GM23338 (cell line): ENCODE measurements around the gene EHF. TPM values are rescaled to one million over a fixed set of nuclear protein-coding genes. Genes with fewer than 3 reads are reported as not detected.

ENCODE experiments used
- ATAC-seq: fragments of 200-7000 bp; cut with Tn5 transposase; 3 replicates; pipeline ENCODE4 v1.9.1; 2020
- DNase-seq: peaks from one replicate; pipeline ENCODE4 v3.0.0-alpha.2; 2015; ENCODE audit warnings: low spot score
- H2AFZ ChIP-seq: fragments of 200-600 bp; sonication (generic); 2 replicates; pipeline ENCODE4 v1.8.0; 2016; ENCODE audit warnings: antibody characterized with exemption, mild to moderate bottlenecking, moderate library complexity
- H3F3A ChIP-seq: fragments of 200-600 bp; sonication (generic); replicated peaks from 2 replicates; pipeline ENCODE4 v1.8.0; 2017; ENCODE audit warnings: antibody characterized with exemption, mixed run types, low read depth
- H3K27ac ChIP-seq: fragments of 200-600 bp; sonication (generic); 2 replicates; pipeline ENCODE4 v1.6.1; 2016; ENCODE audit warnings: low read depth
- H3K27me3 ChIP-seq: fragments of 200-600 bp; sonication (generic); 2 replicates; pipeline ENCODE4 v1.8.0; 2016; ENCODE audit warnings: mild to moderate bottlenecking, mixed run types, moderate library complexity; ENCODE audit not compliant: insufficient read depth
- H3K36me3 ChIP-seq: fragments of 200-600 bp; sonication (generic); 2 replicates; pipeline ENCODE4 v1.8.0; 2016; ENCODE audit warnings: mild to moderate bottlenecking; ENCODE audit not compliant: insufficient read depth
- H3K4me1 ChIP-seq: fragments of 200-600 bp; sonication (generic); 2 replicates; pipeline ENCODE4 v1.8.0; 2016; ENCODE audit warnings: mild to moderate bottlenecking, moderate library complexity; ENCODE audit not compliant: insufficient read depth
- H3K4me2 ChIP-seq: fragments of 200-600 bp; sonication (generic); 2 replicates; pipeline ENCODE4 v1.7.1; 2017; ENCODE audit warnings: mixed run types
- H3K4me3 ChIP-seq: fragments of 200-600 bp; sonication (generic); 2 replicates; pipeline ENCODE4 v1.6.1; 2016; ENCODE audit warnings: mixed run types
- H3K79me2 ChIP-seq: fragments of 200-600 bp; sonication (generic); replicated peaks from 2 replicates; pipeline ENCODE4 v1.8.0; 2017; ENCODE audit warnings: mild to moderate bottlenecking; ENCODE audit not compliant: insufficient read depth
- H3K9me2 ChIP-seq: fragments of 200-600 bp; sonication (generic); 2 replicates; pipeline ENCODE4 v1.8.0; 2017; ENCODE audit not compliant: insufficient read depth
- H4K20me1 ChIP-seq: fragments of 200-600 bp; sonication (generic); replicated peaks from 2 replicates; pipeline ENCODE4 v1.8.0; 2017; ENCODE audit warnings: mild to moderate bottlenecking; ENCODE audit not compliant: insufficient read depth
- H3K27ac Mint-ChIP-seq: 2 replicates; pipeline ENCODE4 v1.8.0; 2020; ENCODE audit warnings: inconsistent platforms, mild to moderate bottlenecking, moderate library complexity, mixed read lengths
- H3K27me3 Mint-ChIP-seq: 3 replicates; pipeline ENCODE4 v1.8.0; 2022; ENCODE audit warnings: low read depth, mild to moderate bottlenecking, moderate library complexity, mixed read lengths, inconsistent platforms; ENCODE audit not compliant: insufficient read depth, poor library complexity
- H3K36me3 Mint-ChIP-seq: 3 replicates; pipeline ENCODE4 v1.8.0; 2021; ENCODE audit warnings: low read depth, mild to moderate bottlenecking, inconsistent platforms, moderate library complexity, mixed read lengths
- H3K4me1 Mint-ChIP-seq: 3 replicates; pipeline ENCODE4 v1.8.0; 2020; ENCODE audit warnings: mild to moderate bottlenecking, inconsistent platforms, mixed read lengths
- H3K4me3 Mint-ChIP-seq: 3 replicates; pipeline ENCODE4 v1.8.0; 2021; ENCODE audit warnings: moderate library complexity, mild to moderate bottlenecking, inconsistent platforms, mixed read lengths
- H3K9me3 Mint-ChIP-seq: 3 replicates; pipeline ENCODE4 v1.8.0; 2020; ENCODE audit warnings: moderate library complexity, mild to moderate bottlenecking, inconsistent platforms, mixed read lengths
- CREB1 ChIP-seq: fragments of 250-450 bp; sonication (Bioruptor Pico); IDR thresholded peaks from 2 replicates; pipeline ENCODE4 v1.5.0; 2020; ENCODE audit warnings: low read depth, mild to moderate bottlenecking, moderate library complexity
- JUNB ChIP-seq: IDR thresholded peaks from one replicate; pipeline ENCODE4 v1.6.1; 2016; ENCODE audit warnings: antibody characterized with exemption; ENCODE audit not compliant: unreplicated experiment
- NANOG ChIP-seq: IDR thresholded peaks from 2 replicates; pipeline ENCODE4 v1.6.1; 2016; ENCODE audit warnings: antibody characterized with exemption, borderline replicate concordance
- POLR2AphosphoS5 ChIP-seq: IDR thresholded peaks from 2 replicates; pipeline ENCODE4 v1.6.1; 2016; ENCODE audit warnings: antibody characterized with exemption, low read depth
- polyA plus RNA-seq: library from polyadenylated mRNA; unstranded; fragments of >200 nt; fragmentation: Nextera tagmentation; extraction: Ambion mirVana; gene quantifications from 2 replicates; pipeline ENCODE4 v1.2.1, GENCODE V29; 2016
- total RNA-seq: library from RNA; depleted of rRNA; stranded (reverse); fragments of >200 nt; shearing (Covaris generic); gene quantifications from 2 replicates; pipeline ENCODE4 v1.2.3, GENCODE V29; 2014
- TF ChIP-seq, protein P1 (sequence below): fragments of 250-450 bp; sonication (Bioruptor Pico); IDR thresholded peaks from 2 replicates; pipeline ENCODE4 v1.5.0; 2020; ENCODE audit warnings: mild to moderate bottlenecking, moderate library complexity

Gene EHF
- total and polyA plus RNA-seq, 2 experiments from 2014 or later = not detected

DNA sequence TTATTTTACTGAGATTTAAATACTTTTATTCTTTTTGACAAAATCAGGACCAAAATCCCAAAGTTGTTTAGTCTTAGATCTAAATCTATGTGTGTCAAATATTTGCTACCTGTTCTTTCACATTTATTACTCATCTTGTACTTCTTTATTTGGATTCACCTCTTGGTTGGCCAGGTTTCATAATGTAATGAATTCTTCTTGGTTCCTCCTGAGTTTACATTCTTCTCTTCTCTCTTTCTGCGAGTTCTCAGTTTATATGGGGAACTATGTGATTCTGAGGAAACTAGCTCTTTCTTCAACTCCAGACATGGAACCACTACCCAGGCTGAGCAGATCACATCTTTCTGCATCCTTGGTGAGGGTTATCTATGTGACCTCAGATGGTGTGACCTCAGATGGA, 50.2 kb downstream of the EHF start (continued):
- TF ChIP-seq, protein P1, sequence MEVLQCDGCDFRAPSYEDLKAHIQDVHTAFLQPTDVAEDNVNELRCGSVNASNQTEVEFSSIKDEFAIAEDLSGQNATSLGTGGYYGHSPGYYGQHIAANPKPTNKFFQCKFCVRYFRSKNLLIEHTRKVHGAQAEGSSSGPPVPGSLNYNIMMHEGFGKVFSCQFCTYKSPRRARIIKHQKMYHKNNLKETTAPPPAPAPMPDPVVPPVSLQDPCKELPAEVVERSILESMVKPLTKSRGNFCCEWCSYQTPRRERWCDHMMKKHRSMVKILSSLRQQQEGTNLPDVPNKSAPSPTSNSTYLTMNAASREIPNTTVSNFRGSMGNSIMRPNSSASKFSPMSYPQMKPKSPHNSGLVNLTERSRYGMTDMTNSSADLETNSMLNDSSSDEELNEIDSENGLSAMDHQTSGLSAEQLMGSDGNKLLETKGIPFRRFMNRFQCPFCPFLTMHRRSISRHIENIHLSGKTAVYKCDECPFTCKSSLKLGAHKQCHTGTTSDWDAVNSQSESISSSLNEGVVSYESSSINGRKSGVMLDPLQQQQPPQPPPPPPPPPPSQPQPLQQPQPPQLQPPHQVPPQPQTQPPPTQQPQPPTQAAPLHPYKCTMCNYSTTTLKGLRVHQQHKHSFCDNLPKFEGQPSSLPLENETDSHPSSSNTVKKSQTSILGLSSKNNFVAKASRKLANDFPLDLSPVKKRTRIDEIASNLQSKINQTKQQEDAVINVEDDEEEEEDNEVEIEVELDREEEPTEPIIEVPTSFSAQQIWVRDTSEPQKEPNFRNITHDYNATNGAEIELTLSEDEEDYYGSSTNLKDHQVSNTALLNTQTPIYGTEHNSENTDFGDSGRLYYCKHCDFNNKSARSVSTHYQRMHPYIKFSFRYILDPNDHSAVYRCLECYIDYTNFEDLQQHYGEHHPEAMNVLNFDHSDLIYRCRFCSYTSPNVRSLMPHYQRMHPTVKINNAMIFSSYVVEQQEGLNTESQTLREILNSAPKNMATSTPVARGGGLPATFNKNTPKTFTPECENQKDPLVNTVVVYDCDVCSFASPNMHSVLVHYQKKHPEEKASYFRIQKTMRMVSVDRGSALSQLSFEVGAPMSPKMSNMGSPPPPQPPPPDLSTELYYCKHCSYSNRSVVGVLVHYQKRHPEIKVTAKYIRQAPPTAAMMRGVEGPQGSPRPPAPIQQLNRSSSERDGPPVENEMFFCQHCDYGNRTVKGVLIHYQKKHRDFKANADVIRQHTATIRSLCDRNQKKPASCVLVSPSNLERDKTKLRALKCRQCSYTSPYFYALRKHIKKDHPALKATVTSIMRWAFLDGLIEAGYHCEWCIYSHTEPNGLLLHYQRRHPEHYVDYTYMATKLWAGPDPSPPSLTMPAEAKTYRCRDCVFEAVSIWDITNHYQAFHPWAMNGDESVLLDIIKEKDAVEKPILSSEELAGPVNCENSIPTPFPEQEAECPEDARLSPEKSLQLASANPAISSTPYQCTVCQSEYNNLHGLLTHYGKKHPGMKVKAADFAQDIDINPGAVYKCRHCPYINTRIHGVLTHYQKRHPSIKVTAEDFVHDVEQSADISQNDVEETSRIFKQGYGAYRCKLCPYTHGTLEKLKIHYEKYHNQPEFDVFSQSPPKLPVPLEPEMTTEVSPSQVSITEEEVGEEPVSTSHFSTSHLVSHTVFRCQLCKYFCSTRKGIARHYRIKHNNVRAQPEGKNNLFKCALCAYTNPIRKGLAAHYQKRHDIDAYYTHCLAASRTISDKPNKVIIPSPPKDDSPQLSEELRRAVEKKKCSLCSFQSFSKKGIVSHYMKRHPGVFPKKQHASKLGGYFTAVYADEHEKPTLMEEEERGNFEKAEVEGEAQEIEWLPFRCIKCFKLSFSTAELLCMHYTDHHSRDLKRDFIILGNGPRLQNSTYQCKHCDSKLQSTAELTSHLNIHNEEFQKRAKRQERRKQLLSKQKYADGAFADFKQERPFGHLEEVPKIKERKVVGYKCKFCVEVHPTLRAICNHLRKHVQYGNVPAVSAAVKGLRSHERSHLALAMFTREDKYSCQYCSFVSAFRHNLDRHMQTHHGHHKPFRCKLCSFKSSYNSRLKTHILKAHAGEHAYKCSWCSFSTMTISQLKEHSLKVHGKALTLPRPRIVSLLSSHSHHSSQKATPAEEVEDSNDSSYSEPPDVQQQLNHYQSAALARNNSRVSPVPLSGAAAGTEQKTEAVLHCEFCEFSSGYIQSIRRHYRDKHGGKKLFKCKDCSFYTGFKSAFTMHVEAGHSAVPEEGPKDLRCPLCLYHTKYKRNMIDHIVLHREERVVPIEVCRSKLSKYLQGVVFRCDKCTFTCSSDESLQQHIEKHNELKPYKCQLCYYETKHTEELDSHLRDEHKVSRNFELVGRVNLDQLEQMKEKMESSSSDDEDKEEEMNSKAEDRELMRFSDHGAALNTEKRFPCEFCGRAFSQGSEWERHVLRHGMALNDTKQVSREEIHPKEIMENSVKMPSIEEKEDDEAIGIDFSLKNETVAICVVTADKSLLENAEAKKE (CRISPR knock-in tag) = no peak
- TF ChIP-seq NANOG (no peak), JUNB (no peak), POLR2AphosphoS5 (no peak)

DNA sequence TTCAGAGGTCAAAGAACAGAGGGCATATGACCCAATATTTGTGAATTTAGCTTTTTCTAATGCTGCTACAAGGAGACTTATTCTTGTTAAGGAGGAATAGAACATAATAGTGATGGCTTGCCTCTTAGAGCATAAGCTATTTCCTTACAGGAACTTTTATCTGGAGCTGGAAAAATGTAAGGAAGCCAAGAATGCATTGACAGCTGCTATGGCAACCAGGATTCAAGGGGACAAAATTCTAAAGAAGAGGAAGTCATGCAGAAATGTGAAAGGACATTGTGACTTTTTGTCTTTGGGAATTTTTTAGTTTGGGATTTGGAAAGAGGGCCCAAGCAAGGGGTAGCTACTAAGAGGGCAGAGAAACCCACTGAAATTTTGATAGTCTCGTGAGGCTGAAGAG, 51.1 kb downstream of the EHF start:
- Mint-ChIP-seq H3K36me3 (no peaks in the 10 kb centered on the region), H3K4me1 (peaks cover 8% of the 10 kb centered on the region; the same call in 2 of the 3 replicates), H3K27ac (no peak overlapping the region), H3K4me3 (no peak overlapping the region), H3K27me3 (peaks cover 3% of the 10 kb centered on the region), H3K9me3 (no peaks in the 10 kb centered on the region; the same call in 2 of the 3 replicates)
- H3K4me3 ChIP-seq = no peak overlapping the region
- H2AFZ ChIP-seq = no peak overlapping the region
- no peak overlapping the region for H3K27ac ChIP-seq
- no peaks in the 10 kb centered on the region for H4K20me1 ChIP-seq
- H3K4me1 ChIP-seq = peaks cover 9% of the 10 kb centered on the region; the same call in 1 of the 2 replicates
- ATAC-seq (no peak), DNase-seq (peak; percentile 45)
- TF ChIP-seq CREB1 (CRISPR knock-in tag) = no peak
- no peaks in the 10 kb centered on the region for H3K36me3 ChIP-seq
- H3K4me2 ChIP-seq = no peak overlapping the region
- no peaks in the 10 kb centered on the region for H3K27me3 ChIP-seq
- H3K79me2 ChIP-seq = no peaks in the 10 kb centered on the region
- no peaks in the 10 kb centered on the region for H3F3A ChIP-seq
- peaks cover 2% of the 10 kb centered on the region; the same call in 1 of the 2 replicates for H3K9me2 ChIP-seq
